H9 (cell line): ENCODE results near the gene IRF1. TPM values are rescaled to one million over a fixed set of nuclear protein-coding genes. Genes with fewer than 3 reads are reported as not detected.

Experiments used
- DNase-seq: peaks from one replicate; pipeline ENCODE4 v3.0.0-alpha.2; 2017
- H2AFZ ChIP-seq: one replicate; pipeline ENCODE4 v1.6.1; 2013; ENCODE audit warnings: mild to moderate bottlenecking, low read length, control low read depth, moderate library complexity
- H2AK5ac ChIP-seq: 2 replicates; pipeline ENCODE4 v1.6.1; 2013; ENCODE audit warnings: low read length, control low read depth, mixed read lengths; ENCODE audit not compliant: insufficient read length
- H2BK120ac ChIP-seq: one replicate; pipeline ENCODE4 v1.6.1; 2013; ENCODE audit warnings: low read depth, mild to moderate bottlenecking, low read length, control low read depth, inconsistent platforms; ENCODE audit not compliant: poor library complexity, severe bottlenecking
- H2BK12ac ChIP-seq: 2 replicates; pipeline ENCODE4 v1.6.1; 2013; ENCODE audit warnings: low read length, control low read depth, mixed read lengths, low read depth; ENCODE audit not compliant: insufficient read length
- H2BK15ac ChIP-seq: 2 replicates; pipeline ENCODE4 v1.6.1; 2013; ENCODE audit warnings: low read depth, low read length, control low read depth
- H2BK20ac ChIP-seq: one replicate; pipeline ENCODE4 v1.6.1; 2013; ENCODE audit warnings: low read depth, mild to moderate bottlenecking, low read length, control low read depth, inconsistent platforms; ENCODE audit not compliant: poor library complexity, severe bottlenecking
- H2BK5ac ChIP-seq: 2 replicates; pipeline ENCODE4 v1.6.1; 2013; ENCODE audit warnings: low read length, control low read depth, mixed read lengths; ENCODE audit not compliant: insufficient read length
- H3K14ac ChIP-seq: 2 replicates; pipeline ENCODE4 v1.6.1; 2013; ENCODE audit warnings: low read length, control low read depth; ENCODE audit not compliant: insufficient read depth
- H3K18ac ChIP-seq: 2 replicates; pipeline ENCODE4 v1.6.1; 2013; ENCODE audit warnings: low read depth, mild to moderate bottlenecking, mixed read lengths, low read length, control low read depth; ENCODE audit not compliant: insufficient read length
- H3K23ac ChIP-seq: 2 replicates; pipeline ENCODE4 v1.6.1; 2013; ENCODE audit warnings: low read length, control low read depth, mixed read lengths, low read depth; ENCODE audit not compliant: insufficient read length
- H3K23me2 ChIP-seq: 2 replicates; pipeline ENCODE4 v1.6.1; 2013; ENCODE audit warnings: low read depth, mild to moderate bottlenecking, mixed read lengths, low read length, control low read depth; ENCODE audit not compliant: insufficient read length, poor library complexity, severe bottlenecking
- H3K27ac ChIP-seq: 2 replicates; pipeline ENCODE4 v1.5.1; 2013; ENCODE audit warnings: low read length, control low read depth, mixed read lengths, low read depth; ENCODE audit not compliant: insufficient read length
- H3K27me3 ChIP-seq: 2 replicates; pipeline ENCODE4 v1.6.1; 2013; ENCODE audit warnings: low read length, control low read depth, inconsistent platforms; ENCODE audit not compliant: insufficient read depth
- H3K4ac ChIP-seq: 2 replicates; pipeline ENCODE4 v1.6.1; 2013; ENCODE audit warnings: low read depth, mild to moderate bottlenecking, control low read depth, inconsistent platforms, low read length, moderate library complexity
- H3K4me1 ChIP-seq: 2 replicates; pipeline ENCODE4 v1.6.1; 2013; ENCODE audit warnings: low read length, control low read depth, inconsistent platforms; ENCODE audit not compliant: insufficient read depth
- H3K4me2 ChIP-seq: 2 replicates; pipeline ENCODE4 v1.6.1; 2013; ENCODE audit warnings: low read length, control low read depth, mixed read lengths; ENCODE audit not compliant: insufficient read length, insufficient read depth
- H3K56ac ChIP-seq: 2 replicates; pipeline ENCODE4 v1.6.1; 2013; ENCODE audit warnings: low read depth, mild to moderate bottlenecking, mixed read lengths, low read length, control low read depth; ENCODE audit not compliant: insufficient read length
- H3K79me1 ChIP-seq: 2 replicates; pipeline ENCODE4 v1.6.1; 2013; ENCODE audit warnings: low read depth, mild to moderate bottlenecking, moderate library complexity, low read length, control low read depth, inconsistent platforms; ENCODE audit not compliant: insufficient read depth, poor library complexity, severe bottlenecking
- H3K79me2 ChIP-seq: 2 replicates; pipeline ENCODE4 v1.6.1; 2013; ENCODE audit warnings: low read length, control low read depth, inconsistent platforms; ENCODE audit not compliant: insufficient read depth
- H3K9ac ChIP-seq: 2 replicates; pipeline ENCODE4 v1.6.1; 2013; ENCODE audit warnings: low read length, control low read depth, mixed read lengths; ENCODE audit not compliant: insufficient read length; ENCODE audit errors: extremely low read depth
- H3K9me3 ChIP-seq: one replicate; pipeline ENCODE4 v1.6.1; 2013; ENCODE audit warnings: low read depth, low read length, inconsistent platforms; ENCODE audit not compliant: control insufficient read depth
- H3T11ph ChIP-seq: one replicate; pipeline ENCODE4 v1.6.1; 2013; ENCODE audit warnings: mild to moderate bottlenecking, low read length, control low read depth, inconsistent platforms
- H4K20me1 ChIP-seq: one replicate; pipeline ENCODE4 v1.6.1; 2013; ENCODE audit not compliant: control insufficient read depth, insufficient read length, insufficient read depth
- H4K5ac ChIP-seq: 2 replicates; pipeline ENCODE4 v1.6.1; 2013; ENCODE audit warnings: low read depth, mild to moderate bottlenecking, mixed read lengths, low read length, control low read depth; ENCODE audit not compliant: insufficient read length
- H4K8ac ChIP-seq: replicated peaks from 2 replicates; pipeline ENCODE4 v1.6.1; 2013; ENCODE audit warnings: low read length, control low read depth, mixed read lengths, low read depth; ENCODE audit not compliant: insufficient read length
- H4K91ac ChIP-seq: 2 replicates; pipeline ENCODE4 v1.6.1; 2013; ENCODE audit warnings: low read depth, mild to moderate bottlenecking, moderate library complexity, mixed read lengths, low read length, control low read depth; ENCODE audit not compliant: insufficient read length
- H3K27ac Mint-ChIP-seq, 3 experiments: 2 replicates in 2 of 3; 3 replicates in 1 of 3; pipeline ENCODE4 v1.8.0; 2020 to 2021; ENCODE audit warnings: mixed read lengths in 3 of 3, mild to moderate bottlenecking in 1 of 3, moderate library complexity in 1 of 3
- H3K27me3 Mint-ChIP-seq: 2 replicates; pipeline ENCODE4 v1.8.0; 2021; ENCODE audit warnings: low read depth, mild to moderate bottlenecking, moderate library complexity, mixed read lengths
- H3K36me3 Mint-ChIP-seq, 3 experiments: 2 replicates in 2 of 3; 3 replicates in 1 of 3; pipeline ENCODE4 v1.8.0; 2020 to 2021; ENCODE audit warnings: low read depth in 3 of 3, mixed read lengths in 3 of 3; ENCODE audit not compliant: insufficient read depth in 1 of 3
- H3K4me1 Mint-ChIP-seq, 2 experiments: 2 replicates each; pipeline ENCODE4 v1.8.0; 2020; ENCODE audit warnings: mixed read lengths in 2 of 2
- H3K4me3 Mint-ChIP-seq, 2 experiments: 2 replicates in 1 of 2; 3 replicates in 1 of 2; pipeline ENCODE4 v1.8.0; 2020 to 2021; ENCODE audit warnings: mild to moderate bottlenecking in 2 of 2, mixed read lengths in 2 of 2, moderate library complexity in 1 of 2
- H3K9me3 Mint-ChIP-seq, 2 experiments: 2 replicates in 1 of 2; 3 replicates in 1 of 2; pipeline ENCODE4 v1.8.0; 2020; ENCODE audit warnings: mild to moderate bottlenecking in 2 of 2, mixed read lengths in 2 of 2, moderate library complexity in 1 of 2
- CTCF ChIP-seq: fragments of 200-600 bp; sonication (generic); conservative IDR thresholded peaks from 3 replicates; pipeline ENCODE4 v1.8.0; 2021; ENCODE audit warnings: antibody characterized with exemption, mild to moderate bottlenecking
- WGBS: extraction: QIAGEN DNeasy Blood & Tissue Kit; methylation state at CpG from one replicate; pipeline ENCODE4 v1.1.7; 2013; ENCODE audit warnings: missing lambda C conversion rate, low lambda C conversion rate, mixed read lengths; ENCODE audit not compliant: insufficient read length; ENCODE audit errors: extremely low coverage; 5-methylcytosine and 5-hydroxymethylcytosine counted together
- total RNA-seq: library from RNA; stranded (reverse); gene quantifications from 2 replicates; pipeline ENCODE4 v1.2.1, GENCODE V29; 2021

Gene IRF1
- total RNA-seq, 1 experiment from 2014 or later, result 8.7 TPM

- no peak for DNase-seq
- peaks cover 0 to 7% of the 10 kb centered on the region in 2 experiments; a peak in 3 of 5 replicates for H3K9me3 Mint-ChIP-seq
Measured at GRCh38 chr5:132504746-132505145, 14.2 kb upstream of the IRF1 start.

More at GRCh38 chr5:132504746-132505145, 14.2 kb upstream of the IRF1 start:
- Histone ChIP-seq H3K79me1 (no peaks in the 10 kb centered on the region), H2AFZ (no peak overlapping the region), H3K23ac (no peak overlapping the region), H2BK12ac (no peak overlapping the region), H4K91ac (no peak overlapping the region), H3K79me2 (no peaks in the 10 kb centered on the region), H2BK20ac (no peak overlapping the region), H4K20me1 (no peaks in the 10 kb centered on the region), H2AK5ac (no peak overlapping the region), H3K4me2 (no peak overlapping the region), H3K9ac (no peak overlapping the region), H2BK5ac (no peak overlapping the region), H3K14ac (no peak overlapping the region), H4K8ac (no peak overlapping the region), H3K4ac (no peak overlapping the region), H3K9me3 (no peaks in the 10 kb centered on the region), H2BK120ac (no peak overlapping the region), H3K23me2 (no peaks in the 10 kb centered on the region), H4K5ac (no peak overlapping the region), H3K56ac (no peak overlapping the region), H3T11ph (no peak overlapping the region), H3K4me1 (no peaks in the 10 kb centered on the region), H2BK15ac (no peak overlapping the region), H3K27me3 (no peaks in the 10 kb centered on the region), H3K18ac (no peak overlapping the region), H3K27ac (no peak overlapping the region)
- H3K36me3 Mint-ChIP-seq, result peaks cover 0 to 7% (median 0%) of the 10 kb centered on the region in 3 experiments; a peak in 3 of 7 replicates
- H3K27me3 Mint-ChIP-seq, result no peaks in the 10 kb centered on the region
- H3K4me3 Mint-ChIP-seq, result no peak overlapping the region
- WGBS, result no CpG with 5 or more reads among the region's 4 CpGs
- H3K4me1 Mint-ChIP-seq, result peaks cover 5 to 10% of the 10 kb centered on the region in 2 experiments; a peak in 3 of 4 replicates
- no peak for TF ChIP-seq CTCF
- H3K27ac Mint-ChIP-seq, result no peak overlapping the region
